GM18505 (cell line): ENCODE measurements around the gene HDC.

ENCODE experiments used
- ATAC-seq: cut with Tn5 transposase; IDR thresholded peaks from one replicate; pipeline ENCODE4 v1.9.1; 2021; ENCODE audit not compliant: unreplicated experiment
- POLR2A ChIP-seq: IDR thresholded peaks from 4 replicates; pipeline ENCODE4 v1.6.1; 2011; ENCODE audit warnings: borderline replicate concordance; ENCODE audit not compliant: insufficient read depth, insufficient read length; ENCODE audit errors: extremely low read depth

HDC gene, protein sequence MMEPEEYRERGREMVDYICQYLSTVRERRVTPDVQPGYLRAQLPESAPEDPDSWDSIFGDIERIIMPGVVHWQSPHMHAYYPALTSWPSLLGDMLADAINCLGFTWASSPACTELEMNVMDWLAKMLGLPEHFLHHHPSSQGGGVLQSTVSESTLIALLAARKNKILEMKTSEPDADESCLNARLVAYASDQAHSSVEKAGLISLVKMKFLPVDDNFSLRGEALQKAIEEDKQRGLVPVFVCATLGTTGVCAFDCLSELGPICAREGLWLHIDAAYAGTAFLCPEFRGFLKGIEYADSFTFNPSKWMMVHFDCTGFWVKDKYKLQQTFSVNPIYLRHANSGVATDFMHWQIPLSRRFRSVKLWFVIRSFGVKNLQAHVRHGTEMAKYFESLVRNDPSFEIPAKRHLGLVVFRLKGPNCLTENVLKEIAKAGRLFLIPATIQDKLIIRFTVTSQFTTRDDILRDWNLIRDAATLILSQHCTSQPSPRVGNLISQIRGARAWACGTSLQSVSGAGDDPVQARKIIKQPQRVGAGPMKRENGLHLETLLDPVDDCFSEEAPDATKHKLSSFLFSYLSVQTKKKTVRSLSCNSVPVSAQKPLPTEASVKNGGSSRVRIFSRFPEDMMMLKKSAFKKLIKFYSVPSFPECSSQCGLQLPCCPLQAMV

DNA sequence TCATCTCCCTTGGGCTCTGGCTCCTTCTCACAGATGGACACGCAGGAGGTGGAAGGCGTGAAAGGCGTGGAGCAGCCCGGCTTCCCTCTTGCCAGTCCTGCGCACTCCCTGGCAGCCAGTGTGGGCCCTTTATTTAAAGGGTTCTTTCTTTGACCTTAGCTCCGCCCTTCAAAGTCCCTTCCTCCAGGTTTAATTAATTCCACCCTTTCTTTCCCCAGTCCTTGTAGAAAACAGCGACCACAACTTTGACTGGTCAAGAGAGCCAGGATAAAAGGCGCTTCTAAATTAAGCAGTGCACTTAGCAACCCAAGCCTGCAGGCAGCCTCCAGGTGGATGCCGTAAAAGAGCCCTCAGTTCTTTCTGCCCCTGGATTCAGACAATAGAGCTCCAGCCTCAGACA is at the start of gene HDC:
HDC (minus strand) TSS at position 107 of the 400 bp plus-strand sequence; CDS start at position 4, 103 bp downstream.
- no peak for ATAC-seq
- no peak for TF ChIP-seq POLR2A

GRCh38 chr15:50312636-50313035 is 47.1 kb upstream of the HDC start:
- no peak for TF ChIP-seq POLR2A
- ATAC-seq: no peak

- no peak for TF ChIP-seq POLR2A
- ATAC-seq: no peak
Observed at GRCh38 chr15:50307799-50308198, 42.3 kb upstream of the HDC start.

- ATAC-seq: no peak
- TF ChIP-seq POLR2A: no peak
Observed at GRCh38 chr15:50304836-50305235, 39.3 kb upstream of the HDC start.

DNA sequence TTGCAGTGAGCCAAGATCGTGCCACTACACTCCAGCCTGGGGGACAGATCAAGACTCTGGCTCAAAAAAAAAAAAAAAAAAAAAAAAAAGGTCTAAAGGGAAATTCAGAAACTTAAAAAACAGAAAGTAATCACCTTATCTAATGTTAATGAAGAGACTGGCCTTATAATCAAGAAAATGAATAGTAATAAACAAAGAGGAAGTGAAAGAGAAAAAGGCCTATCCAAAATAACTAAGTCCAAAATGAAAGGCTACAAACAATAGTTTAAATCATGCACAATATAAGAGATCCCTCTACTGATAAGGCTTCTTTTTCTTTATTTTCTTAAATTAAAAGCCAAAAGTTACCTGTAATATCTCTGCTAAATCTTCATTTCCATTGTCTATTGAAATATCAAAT is 37.1 kb upstream of the HDC start:
- no peak for TF ChIP-seq POLR2A
- ATAC-seq: no peak

- no peak for TF ChIP-seq POLR2A
- no peak for ATAC-seq
Observed at GRCh38 chr15:50298340-50298739, 32.8 kb upstream of the HDC start.

GRCh38 chr15:50295966-50296365 is 30.4 kb upstream of the HDC start:
- no peak for ATAC-seq
- no peak for TF ChIP-seq POLR2A

- TF ChIP-seq POLR2A: no peak
Observed at GRCh38 chr15:50289749-50290148, 24.2 kb upstream of the HDC start.

GRCh38 chr15:50287324-50288116 is 22.0 kb upstream of the HDC start:
- no peak for TF ChIP-seq POLR2A

More at GRCh38 chr15:50289749-50290148, 24.2 kb upstream of the HDC start:
- no peak for ATAC-seq

DNA sequence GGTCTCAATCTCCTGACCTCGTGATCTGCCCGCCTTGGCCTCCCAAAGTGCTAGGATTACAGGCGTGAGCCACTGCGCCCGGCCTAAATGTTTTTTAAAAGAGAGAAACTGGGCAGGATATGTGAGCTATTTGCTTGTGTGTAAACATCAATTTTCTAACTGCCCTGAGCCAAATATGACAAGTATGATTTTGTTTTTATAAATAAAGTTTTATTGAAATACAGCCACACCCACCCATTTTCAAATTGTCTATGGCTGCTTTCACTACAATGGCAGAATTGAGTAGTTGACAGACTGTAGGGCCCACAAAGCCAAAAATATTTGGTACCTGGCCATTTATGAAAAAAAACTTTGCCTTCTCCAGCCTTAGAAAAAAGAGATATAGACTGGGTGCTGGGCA is 15.9 kb upstream of the HDC start:
- TF ChIP-seq POLR2A: no peak
- ATAC-seq: no peak

More at GRCh38 chr15:50287324-50288116, 22.0 kb upstream of the HDC start:
- ATAC-seq: no peak

DNA sequence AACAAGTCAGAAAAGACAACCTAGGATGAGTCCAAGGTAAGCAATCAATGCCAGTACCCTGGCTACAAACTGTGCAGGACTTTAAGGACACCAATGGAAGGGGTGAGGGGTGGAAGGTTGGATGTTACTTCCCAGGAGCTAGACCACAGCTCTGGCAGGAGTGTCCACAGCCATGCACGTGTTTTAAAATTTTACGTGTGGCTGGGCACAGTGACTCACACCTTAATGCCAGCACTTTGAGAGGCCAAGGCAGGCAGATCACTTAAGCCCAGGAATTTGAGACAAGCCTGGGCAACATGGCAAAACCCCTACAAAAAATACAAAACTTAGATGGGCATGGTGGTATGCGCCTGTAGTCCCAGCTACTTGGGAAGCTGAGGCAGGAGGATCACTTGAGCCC is 14.7 kb upstream of the HDC start:
- no peak for ATAC-seq
- TF ChIP-seq POLR2A: no peak

DNA sequence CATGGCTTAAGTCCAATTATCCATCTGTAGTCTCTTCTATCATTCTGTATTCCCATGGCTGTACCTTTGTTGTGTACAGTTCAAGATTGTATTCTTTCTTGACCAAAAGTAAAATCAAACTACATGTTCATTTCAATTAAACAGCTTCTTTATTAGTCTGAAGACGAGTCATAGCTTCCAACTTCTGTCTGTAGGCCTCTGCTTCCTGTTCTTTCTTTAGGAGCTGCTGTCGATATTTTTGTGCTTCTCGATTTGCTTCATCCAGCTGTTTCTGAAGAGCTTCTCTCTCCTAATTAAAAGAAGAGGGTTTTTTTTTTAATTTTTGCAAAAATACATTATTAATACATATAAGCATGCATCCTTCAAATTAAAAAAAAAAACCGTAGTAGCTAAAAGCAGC is 13.0 kb upstream of the HDC start:
- no peak for TF ChIP-seq POLR2A
- ATAC-seq: no peak

DNA sequence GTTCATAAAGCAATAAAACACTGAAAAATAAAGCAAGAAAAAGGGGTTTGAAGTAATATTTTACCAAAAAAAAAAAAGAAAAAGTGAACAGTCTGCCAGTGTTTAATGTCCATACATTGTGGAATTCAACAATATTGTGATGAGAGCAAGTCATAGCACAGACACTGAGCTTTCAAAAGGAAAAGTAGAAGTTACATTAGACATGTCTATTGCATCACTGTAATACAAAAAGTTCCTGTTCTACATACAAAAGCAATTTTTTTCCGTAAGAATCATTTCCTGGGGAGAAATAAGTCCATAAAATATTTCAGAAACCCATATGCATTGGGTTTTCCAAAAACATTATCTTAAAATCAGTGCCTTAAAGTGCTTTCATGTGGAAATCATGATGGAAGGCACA is 11.8 kb upstream of the HDC start:
- TF ChIP-seq POLR2A: no peak
- ATAC-seq: no peak
